IMR-90 (cell line): ENCODE data around the gene METTL24. TPM values are rescaled to one million over a fixed set of nuclear protein-coding genes. Genes with fewer than 3 reads are reported as not detected.

Experiments
- ATAC-seq: fragments of 200-7000 bp; cut with Tn5 transposase; 2 replicates; pipeline ENCODE4 v1.9.1; 2020; ENCODE audit warnings: low read depth, mild to moderate bottlenecking, moderate library complexity
- BruUV-seq: library from RNA; stranded (reverse); fragments of 400-500 nt; replicated peaks from 2 replicates; lab custom pipeline; 2021; lab: Mats Ljungman, UMichigan
- CTCF ChIA-PET: fragments of 300-600 bp; formaldehyde crosslinking; extraction: SDS; loops from one replicate; lab custom pipeline; 2021; ENCODE audit warnings: antibody characterized with exemption; lab: Yijun Ruan, JAX
- POLR2A ChIA-PET: fragments of 300-600 bp; sonication (Branson Sonifier 250); formaldehyde crosslinking; loops from one replicate; lab custom pipeline; 2022; ENCODE audit warnings: antibody characterized with exemption; ENCODE audit not compliant: unreplicated experiment; lab: Charles Lee
- DNase-seq: peaks from one replicate; pipeline ENCODE4 v3.0.0; 2013
- H2AFZ ChIP-seq: replicated peaks from 2 replicates; pipeline ENCODE3; 2013; ENCODE audit warnings: low read length, mild to moderate bottlenecking; ENCODE audit not compliant: poor library complexity
- H2AK5ac ChIP-seq: 2 replicates; pipeline ENCODE4 v1.6.1; 2013; ENCODE audit warnings: low read depth, low read length, inconsistent platforms
- H2AK9ac ChIP-seq: replicated peaks from 2 replicates; pipeline ENCODE3; 2013; ENCODE audit warnings: mild to moderate bottlenecking, low read depth, low read length, moderate library complexity; ENCODE audit not compliant: poor library complexity
- H2BK120ac ChIP-seq: 2 replicates; pipeline ENCODE4 v1.6.1; 2013; ENCODE audit warnings: low read depth, low read length, inconsistent platforms
- H2BK15ac ChIP-seq: 3 replicates; pipeline ENCODE4 v1.6.1; 2013; ENCODE audit warnings: low read depth, low read length, inconsistent platforms
- H2BK20ac ChIP-seq: 2 replicates; pipeline ENCODE4 v1.6.1; 2013; ENCODE audit warnings: low read depth, mild to moderate bottlenecking, inconsistent platforms, low read length, moderate library complexity
- H2BK5ac ChIP-seq: 2 replicates; pipeline ENCODE4 v1.6.1; 2013; ENCODE audit warnings: mild to moderate bottlenecking, low read depth, low read length, inconsistent platforms; ENCODE audit not compliant: poor library complexity, severe bottlenecking
- H3K14ac ChIP-seq: replicated peaks from 2 replicates; pipeline ENCODE4 v1.6.1; 2013; ENCODE audit warnings: low read depth, low read length, inconsistent platforms
- H3K18ac ChIP-seq: 2 replicates; pipeline ENCODE4 v1.6.1; 2013; ENCODE audit warnings: low read depth, low read length, control low read depth
- H3K23ac ChIP-seq: 2 replicates; pipeline ENCODE4 v1.6.1; 2013; ENCODE audit warnings: low read depth, low read length, inconsistent platforms
- H3K27ac ChIP-seq: 2 replicates; pipeline ENCODE4 v1.5.1; 2013; ENCODE audit warnings: mild to moderate bottlenecking, control low read depth, low read length; ENCODE audit not compliant: insufficient read depth
- H3K27me3 ChIP-seq: 2 replicates; pipeline ENCODE4 v1.6.1; 2013; ENCODE audit warnings: low read length; ENCODE audit not compliant: control insufficient read depth, insufficient read depth
- H3K36me3 ChIP-seq: 2 replicates; pipeline ENCODE4 v1.6.1; 2013; ENCODE audit warnings: low read length, mixed read lengths; ENCODE audit not compliant: control insufficient read depth, insufficient read depth
- H3K4ac ChIP-seq: 2 replicates; pipeline ENCODE4 v1.6.1; 2013; ENCODE audit warnings: low read depth, low read length, inconsistent platforms
- H3K4me1 ChIP-seq: 2 replicates; pipeline ENCODE4 v1.6.1; 2013; ENCODE audit warnings: low read length, mixed read lengths; ENCODE audit not compliant: control insufficient read depth, insufficient read depth
- H3K4me2 ChIP-seq: 2 replicates; pipeline ENCODE4 v1.6.1; 2013; ENCODE audit warnings: low read depth, mild to moderate bottlenecking, control low read depth, low read length, moderate library complexity
- H3K4me3 ChIP-seq: 2 replicates; pipeline ENCODE4 v1.5.1; 2013; ENCODE audit warnings: low read depth, mild to moderate bottlenecking, control low read depth, low read length, moderate library complexity; ENCODE audit not compliant: insufficient read depth
- H3K56ac ChIP-seq: 2 replicates; pipeline ENCODE4 v1.6.1; 2013; ENCODE audit warnings: low read length, inconsistent platforms; ENCODE audit not compliant: insufficient read depth; ENCODE audit errors: extremely low read depth
- H3K79me1 ChIP-seq, 2 experiments: 2 replicates each; pipeline ENCODE4 v1.6.1; 2013; ENCODE audit warnings: low read length in 2 of 2, inconsistent platforms in 1 of 2, low read depth in 1 of 2
- H3K9ac ChIP-seq: 2 replicates; pipeline ENCODE4 v1.6.1; 2013; ENCODE audit warnings: low read depth, low read length, control low read depth
- H3K9me1 ChIP-seq: 2 replicates; pipeline ENCODE4 v1.6.1; 2013; ENCODE audit warnings: low read length, inconsistent platforms; ENCODE audit not compliant: insufficient read depth
- H3K9me3 ChIP-seq: 2 replicates; pipeline ENCODE4 v1.6.1; 2013; ENCODE audit warnings: low read length; ENCODE audit not compliant: control insufficient read depth, insufficient read depth
- H4K20me1 ChIP-seq: 2 replicates; pipeline ENCODE4 v1.6.1; 2013; ENCODE audit warnings: low read length, inconsistent platforms; ENCODE audit not compliant: insufficient read depth
- H4K5ac ChIP-seq: 2 replicates; pipeline ENCODE4 v1.6.1; 2013; ENCODE audit warnings: mild to moderate bottlenecking, low read depth, low read length, control low read depth
- H4K8ac ChIP-seq, 2 experiments: 2 replicates each; pipeline ENCODE4 v1.6.1; 2013; ENCODE audit warnings: low read depth in 2 of 2, low read length in 2 of 2, control low read depth in 1 of 2, inconsistent platforms in 1 of 2
- H4K91ac ChIP-seq: 2 replicates; pipeline ENCODE4 v1.6.1; 2013; ENCODE audit warnings: low read depth, low read length, inconsistent platforms; ENCODE audit not compliant: insufficient read depth
- BHLHE40 ChIP-seq: fragments of 150-350 bp; IDR thresholded peaks from 2 replicates; pipeline ENCODE4 v1.6.1; 2016; ENCODE audit warnings: mild to moderate bottlenecking, low read depth, low read length
- CHD1 ChIP-seq: IDR thresholded peaks from 2 replicates; pipeline ENCODE4 v1.6.1; 2012; ENCODE audit warnings: low read depth, low read length, improper control_type of control experiment
- FOS ChIP-seq: fragments of 150-350 bp; IDR thresholded peaks from 2 replicates; pipeline ENCODE4 v1.6.1; 2016; ENCODE audit warnings: low read depth, low read length
- MAFK ChIP-seq: IDR thresholded peaks from 2 replicates; pipeline ENCODE4 v1.6.1; 2012; ENCODE audit warnings: low read depth, low read length, improper control_type of control experiment
- MAZ ChIP-seq: IDR thresholded peaks from 2 replicates; pipeline ENCODE4 v1.6.1; 2012; ENCODE audit warnings: low read depth, mild to moderate bottlenecking, low read length, improper control_type of control experiment, moderate library complexity, borderline replicate concordance
- MXI1 ChIP-seq: IDR thresholded peaks from 2 replicates; pipeline ENCODE4 v1.6.1; 2012; ENCODE audit warnings: low read depth, mild to moderate bottlenecking, low read length, moderate library complexity, borderline replicate concordance
- NFE2L2 ChIP-seq: fragments of 150-350 bp; IDR thresholded peaks from 2 replicates; pipeline ENCODE4 v1.6.1; 2016; ENCODE audit warnings: low read depth, mild to moderate bottlenecking, low read length
- POLR2A ChIP-seq: IDR thresholded peaks from 2 replicates; pipeline ENCODE4 v1.6.1; 2012; ENCODE audit warnings: mild to moderate bottlenecking, low read depth, low read length
- RAD21 ChIP-seq: IDR thresholded peaks from 2 replicates; pipeline ENCODE4 v1.6.1; 2012; ENCODE audit warnings: low read length, improper control_type of control experiment
- RFX5 ChIP-seq: IDR thresholded peaks from 2 replicates; pipeline ENCODE4 v1.8.0; 2012; ENCODE audit warnings: low read depth, mild to moderate bottlenecking, low read length, moderate library complexity
- SMC3 ChIP-seq: fragments of 150-350 bp; IDR thresholded peaks from 2 replicates; pipeline ENCODE4 v1.6.1; 2016; ENCODE audit warnings: low read depth, mild to moderate bottlenecking, antibody characterized with exemption, low read length, moderate library complexity
- WGBS, 2 experiments: methylation state at CpG; one replicate each; pipeline versions ENCODE4 v1.1.5 to v1.1.7; 2013; ENCODE audit warnings: missing lambda C conversion rate in 2 of 2; ENCODE audit not compliant: insufficient read length in 1 of 2; ENCODE audit errors: extremely low coverage in 2 of 2; 5-methylcytosine and 5-hydroxymethylcytosine counted together
- dilution Hi-C: fragments of 300-500 bp; cut with HindIII; formaldehyde crosslinking; loops from one replicate; pipeline ENCODE4 v1.14.3; 2018; ENCODE audit warnings: low sequenced_read_pairs; ENCODE audit not compliant: unreplicated experiment
- in situ Hi-C: fragments of 300-500 bp; cut with MboI; formaldehyde crosslinking; loops from 3 replicates; pipeline ENCODE4 v1.14.3; 2019; ENCODE audit warnings: low sequenced_read_pairs, inconsistent platforms, mixed read lengths
- intact Hi-C: fragments of 100-400 bp; cut with micrococcal nuclease; formaldehyde crosslinking; loops from 2 replicates; pipeline ENCODE4 v1.10.0; 2022
- polyA plus RNA-seq, 3 experiments: library from polyadenylated mRNA; depleted of rRNA; stranded (reverse); fragments of >200 nt; gene quantifications; 2 replicates each; pipeline ENCODE4 v1.2.3, GENCODE V29; 2012; ENCODE audit warnings: low replicate concordance in 1 of 3
- total RNA-seq: library from RNA; depleted of rRNA; stranded (reverse); fragments of >200 nt; gene quantifications from 2 replicates; pipeline ENCODE4 v1.2.3, GENCODE V29; 2012
- TF ChIP-seq, protein P1 (sequence below): conservative IDR thresholded peaks from 2 replicates; pipeline ENCODE4 v1.5.1; 2012; ENCODE audit warnings: mild to moderate bottlenecking, low read depth, low read length, improper control_type of control experiment
- TF ChIP-seq, protein P2 (sequence below): fragments of 150-350 bp; IDR thresholded peaks from 2 replicates; pipeline ENCODE4 v1.6.1; 2017; ENCODE audit warnings: mild to moderate bottlenecking, antibody characterized with exemption, low read length, low read depth

Gene METTL24
- total and polyA plus RNA-seq, 2 of the 4 experiments (the other 2 are of a cell fraction): not detected

DNA sequence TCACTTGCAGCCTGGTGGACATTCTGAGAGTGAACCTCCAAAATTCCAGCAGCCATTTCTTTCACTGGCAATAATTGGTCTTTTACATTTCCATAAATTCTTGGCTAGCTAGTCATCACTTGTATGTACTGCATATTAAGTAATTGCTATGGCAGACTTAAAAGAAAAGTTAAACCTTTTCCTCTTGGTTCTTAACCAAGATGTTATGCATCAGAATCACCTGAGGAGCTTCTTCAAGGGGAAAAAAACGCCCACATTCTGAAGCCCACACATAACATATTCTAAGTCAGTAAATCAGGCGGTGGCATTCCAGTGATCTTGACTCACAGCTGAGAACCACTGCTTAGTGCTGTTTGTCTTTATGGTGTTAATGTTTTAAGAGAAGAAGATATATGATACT lies 140.9 kb downstream of the METTL24 start:
- no peak overlapping the region for H3K4me2 ChIP-seq
- no peak overlapping the region for H3K23ac ChIP-seq
- no peak overlapping the region for H4K8ac ChIP-seq
- BruUV-seq: no TSS peak
- peak; percentile 60 for ATAC-seq
- TF ChIP-seq FOS (no peak), NFE2L2 (no peak), RFX5 (no peak), RAD21 (no peak), POLR2A (no peak), MAZ (no peak), CHD1 (no peak), SMC3 (no peak), MAFK (no peak), BHLHE40 (no peak), MXI1 (no peak)
- TF ChIP-seq, protein P1, sequence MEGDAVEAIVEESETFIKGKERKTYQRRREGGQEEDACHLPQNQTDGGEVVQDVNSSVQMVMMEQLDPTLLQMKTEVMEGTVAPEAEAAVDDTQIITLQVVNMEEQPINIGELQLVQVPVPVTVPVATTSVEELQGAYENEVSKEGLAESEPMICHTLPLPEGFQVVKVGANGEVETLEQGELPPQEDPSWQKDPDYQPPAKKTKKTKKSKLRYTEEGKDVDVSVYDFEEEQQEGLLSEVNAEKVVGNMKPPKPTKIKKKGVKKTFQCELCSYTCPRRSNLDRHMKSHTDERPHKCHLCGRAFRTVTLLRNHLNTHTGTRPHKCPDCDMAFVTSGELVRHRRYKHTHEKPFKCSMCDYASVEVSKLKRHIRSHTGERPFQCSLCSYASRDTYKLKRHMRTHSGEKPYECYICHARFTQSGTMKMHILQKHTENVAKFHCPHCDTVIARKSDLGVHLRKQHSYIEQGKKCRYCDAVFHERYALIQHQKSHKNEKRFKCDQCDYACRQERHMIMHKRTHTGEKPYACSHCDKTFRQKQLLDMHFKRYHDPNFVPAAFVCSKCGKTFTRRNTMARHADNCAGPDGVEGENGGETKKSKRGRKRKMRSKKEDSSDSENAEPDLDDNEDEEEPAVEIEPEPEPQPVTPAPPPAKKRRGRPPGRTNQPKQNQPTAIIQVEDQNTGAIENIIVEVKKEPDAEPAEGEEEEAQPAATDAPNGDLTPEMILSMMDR: no peak
- TF ChIP-seq, protein P2, sequence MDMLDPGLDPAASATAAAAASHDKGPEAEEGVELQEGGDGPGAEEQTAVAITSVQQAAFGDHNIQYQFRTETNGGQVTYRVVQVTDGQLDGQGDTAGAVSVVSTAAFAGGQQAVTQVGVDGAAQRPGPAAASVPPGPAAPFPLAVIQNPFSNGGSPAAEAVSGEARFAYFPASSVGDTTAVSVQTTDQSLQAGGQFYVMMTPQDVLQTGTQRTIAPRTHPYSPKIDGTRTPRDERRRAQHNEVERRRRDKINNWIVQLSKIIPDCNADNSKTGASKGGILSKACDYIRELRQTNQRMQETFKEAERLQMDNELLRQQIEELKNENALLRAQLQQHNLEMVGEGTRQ: no peak
- H3K9ac ChIP-seq: no peak overlapping the region
- in situ Hi-C loops (no loop called here), intact Hi-C loops (no loop called here), dilution Hi-C loops (no loop called here)
- H2BK15ac ChIP-seq: no peak overlapping the region
- peaks cover 4% of the 10 kb centered on the region; the same call in 1 of the 2 replicates for H3K9me1 ChIP-seq
- H3K56ac ChIP-seq: no peak overlapping the region
- H3K27ac ChIP-seq: no peak overlapping the region
- no peak overlapping the region for H4K91ac ChIP-seq
- H3K14ac ChIP-seq: no peak overlapping the region
- DNase-seq: peak; percentile 43
- H3K79me1 ChIP-seq: no peaks in the 10 kb centered on the region; a peak in 1 of 4 replicates
- H3K4me1 ChIP-seq: peaks cover 5% of the 10 kb centered on the region
- H3K36me3 ChIP-seq: peaks cover 18% of the 10 kb centered on the region
- POLR2A ChIA-PET: no interaction called here
- H2AK9ac ChIP-seq: no peak overlapping the region
- no peak overlapping the region for H3K18ac ChIP-seq
- H4K5ac ChIP-seq: no peak overlapping the region
- H2BK5ac ChIP-seq: no peak overlapping the region
- no CpG with 5 or more reads among the region's 2 CpGs for WGBS, 2 experiments
- H4K20me1 ChIP-seq: no peaks in the 10 kb centered on the region
- H2BK120ac ChIP-seq: no peak overlapping the region
- H3K4me3 ChIP-seq: no peak overlapping the region
- no peak overlapping the region for H2AFZ ChIP-seq
- CTCF ChIA-PET: interaction anchor here (0.9 kb wide), 1 partner anchor 10 kb away, joined by 5 read pairs; no protein-coding TSS in a partner anchor
- H2AK5ac ChIP-seq: no peak overlapping the region
- no peak overlapping the region for H3K4ac ChIP-seq
- no peaks in the 10 kb centered on the region for H3K27me3 ChIP-seq
- no peak overlapping the region for H2BK20ac ChIP-seq
- H3K9me3 ChIP-seq: no peaks in the 10 kb centered on the region
